ENCODE data around the gene MYOZ1. TPM values are rescaled to one million over a fixed set of nuclear protein-coding genes. Genes with fewer than 3 reads are reported as not detected.

Gene MYOZ1
- total RNA-seq, 4 donors from 2014 or later, result 0.19 to 1.2 (median 0.79) TPM; not detected in 1

- H3K9me3 ChIP-seq, result no peaks in the 10 kb centered on the region
- TF ChIP-seq CTCF (IDR thresholded peaks at IDR 0.05) (no peak), POLR2A (IDR thresholded peaks at IDR 0.05) (no peak)
- H3K36me3 ChIP-seq, result no peaks in the 10 kb centered on the region
- H3K27me3 ChIP-seq, result no peaks in the 10 kb centered on the region
- DNase-seq, result no peak
- intact Hi-C loops (cut with DNase I), result no loop called here
- whole genome bisulfite sequencing, 2 donors, result 82 to 91% methylated on average over 2 to 9 of the region's 11 CpGs
- H3K4me3 ChIP-seq, result no peak overlapping the region
- H3K4me1 ChIP-seq, result peaks cover 1 to 21% (median 3%) of the 10 kb centered on the region in 3 donors
- H3K27ac ChIP-seq, result no peak overlapping the region
These were observed 11.9 kb upstream of the MYOZ1 start for GRCh38 chr10:73653195-73653594.

GRCh38 chr10:73650537-73651331 lies 9.5 kb upstream of the MYOZ1 start:
- Histone ChIP-seq H3K27me3 (no peaks in the 10 kb centered on the region), H3K9me3 (no peaks in the 10 kb centered on the region), H3K4me1 (peaks cover 8 to 31% (median 12%) of the 10 kb centered on the region in 3 donors), H3K4me3 (no peak overlapping the region), H3K27ac (no peak overlapping the region), H3K36me3 (no peaks in the 10 kb centered on the region)
- WGBS, 2 donors, result 68 to 75% methylated on average over 4 of the region's 5 CpGs
- TF ChIP-seq CTCF (IDR thresholded peaks at IDR 0.05), result no peak
- TF ChIP-seq POLR2A (IDR thresholded peaks at IDR 0.05), result no peak
- intact Hi-C loops (cut with DNase I), result no loop called here
- no peak for DNase-seq

GRCh38 chr10:73649876-73650536 lies 8.7 kb upstream of the MYOZ1 start:
- intact Hi-C loops (cut with DNase I), result no loop called here
- TF ChIP-seq CTCF (IDR thresholded peaks at IDR 0.05) (no peak), POLR2A (IDR thresholded peaks at IDR 0.05) (no peak)
- no peaks in the 10 kb centered on the region for H3K27me3 ChIP-seq
- H3K36me3 ChIP-seq, result no peaks in the 10 kb centered on the region
- H3K4me3 ChIP-seq, result no peak overlapping the region
- no peaks in the 10 kb centered on the region for H3K9me3 ChIP-seq
- no peak for DNase-seq
- H3K4me1 ChIP-seq, result peaks cover 8 to 24% (median 12%) of the 10 kb centered on the region in 3 donors
- WGBS, 2 donors, result 86 to 92% methylated on average over 4 to 6 of the region's 6 CpGs
- no peak overlapping the region for H3K27ac ChIP-seq

GRCh38 chr10:73648975-73649829 lies 7.9 kb upstream of the MYOZ1 start:
- H3K27ac ChIP-seq, result no peak overlapping the region
- no peaks in the 10 kb centered on the region for H3K27me3 ChIP-seq
- TF ChIP-seq CTCF (IDR thresholded peaks at IDR 0.05) (no peak), POLR2A (IDR thresholded peaks at IDR 0.05) (no peak)
- no peaks in the 10 kb centered on the region for H3K9me3 ChIP-seq
- intact Hi-C loops (cut with DNase I), result no loop called here
- H3K4me1 ChIP-seq, result peaks cover 8 to 22% (median 12%) of the 10 kb centered on the region in 3 donors
- WGBS, 2 donors, result 64 to 68% methylated on average over 2 to 4 of the region's 4 CpGs
- no peaks in the 10 kb centered on the region for H3K36me3 ChIP-seq
- no peak for DNase-seq
- no peak overlapping the region for H3K4me3 ChIP-seq
